OCI-LY3 (cell line): Measurements from ENCODE around the gene IL21R.

Source experiments
- EZH2phosphoT487 ChIP-seq: fragments of 200-600 bp; shearing (Covaris generic); IDR thresholded peaks from 2 replicates; pipeline ENCODE4 v1.6.1; 2018; ENCODE audit warnings: antibody characterized with exemption, mixed run types, low read depth
- TF ChIP-seq, protein P1 (sequence below): fragments of 200-600, 300-600 bp; sonication (generic); IDR thresholded peaks from 2 replicates; pipeline ENCODE4 v1.5.1; 2014; ENCODE audit warnings: antibody characterized with exemption, low read length, low read depth

- TF ChIP-seq, protein P1, sequence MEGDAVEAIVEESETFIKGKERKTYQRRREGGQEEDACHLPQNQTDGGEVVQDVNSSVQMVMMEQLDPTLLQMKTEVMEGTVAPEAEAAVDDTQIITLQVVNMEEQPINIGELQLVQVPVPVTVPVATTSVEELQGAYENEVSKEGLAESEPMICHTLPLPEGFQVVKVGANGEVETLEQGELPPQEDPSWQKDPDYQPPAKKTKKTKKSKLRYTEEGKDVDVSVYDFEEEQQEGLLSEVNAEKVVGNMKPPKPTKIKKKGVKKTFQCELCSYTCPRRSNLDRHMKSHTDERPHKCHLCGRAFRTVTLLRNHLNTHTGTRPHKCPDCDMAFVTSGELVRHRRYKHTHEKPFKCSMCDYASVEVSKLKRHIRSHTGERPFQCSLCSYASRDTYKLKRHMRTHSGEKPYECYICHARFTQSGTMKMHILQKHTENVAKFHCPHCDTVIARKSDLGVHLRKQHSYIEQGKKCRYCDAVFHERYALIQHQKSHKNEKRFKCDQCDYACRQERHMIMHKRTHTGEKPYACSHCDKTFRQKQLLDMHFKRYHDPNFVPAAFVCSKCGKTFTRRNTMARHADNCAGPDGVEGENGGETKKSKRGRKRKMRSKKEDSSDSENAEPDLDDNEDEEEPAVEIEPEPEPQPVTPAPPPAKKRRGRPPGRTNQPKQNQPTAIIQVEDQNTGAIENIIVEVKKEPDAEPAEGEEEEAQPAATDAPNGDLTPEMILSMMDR = no peak
- TF ChIP-seq EZH2phosphoT487 = no peak
These were observed 31.7 kb downstream of the IL21R start for GRCh38 chr16:27433636-27434035.
